HG03066 (cell line): ENCODE measurements around the gene AGTRAP.

ENCODE experiments used
- ATAC-seq: cut with Tn5 transposase; IDR thresholded peaks from one replicate; pipeline ENCODE4 v1.9.1; 2021; ENCODE audit warnings: low read depth; ENCODE audit not compliant: unreplicated experiment

AGTRAP gene

DNA sequence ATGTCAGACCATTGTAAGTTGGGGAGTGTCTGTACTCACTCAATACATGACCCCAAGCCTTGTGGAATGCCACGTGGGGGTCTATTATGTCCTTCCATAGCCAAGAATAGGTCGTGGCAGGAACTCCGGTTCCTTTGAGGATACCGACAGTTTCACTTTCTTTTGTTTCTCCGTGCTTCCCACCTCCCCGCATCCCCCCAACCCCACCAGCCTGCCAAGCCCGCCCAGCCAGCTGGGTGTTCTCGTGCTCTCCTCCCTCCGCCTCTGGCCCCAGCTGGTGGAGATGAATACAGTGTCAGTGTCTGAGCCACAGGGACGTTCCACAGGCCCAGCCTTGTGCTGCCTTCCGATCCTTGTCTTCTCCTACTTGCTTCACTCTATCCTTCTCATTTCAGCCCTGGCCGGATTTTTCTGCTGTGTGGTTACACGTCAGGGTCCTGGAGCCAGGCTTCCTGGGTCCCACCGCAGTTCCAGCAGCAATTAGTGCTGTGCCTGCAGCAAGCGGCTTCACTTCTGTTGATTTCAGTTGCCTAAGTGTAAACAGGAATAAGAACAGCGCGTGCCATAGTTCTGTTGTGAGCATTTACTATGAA, 4.1 kb upstream of the AGTRAP start:
- no peak for ATAC-seq

DNA sequence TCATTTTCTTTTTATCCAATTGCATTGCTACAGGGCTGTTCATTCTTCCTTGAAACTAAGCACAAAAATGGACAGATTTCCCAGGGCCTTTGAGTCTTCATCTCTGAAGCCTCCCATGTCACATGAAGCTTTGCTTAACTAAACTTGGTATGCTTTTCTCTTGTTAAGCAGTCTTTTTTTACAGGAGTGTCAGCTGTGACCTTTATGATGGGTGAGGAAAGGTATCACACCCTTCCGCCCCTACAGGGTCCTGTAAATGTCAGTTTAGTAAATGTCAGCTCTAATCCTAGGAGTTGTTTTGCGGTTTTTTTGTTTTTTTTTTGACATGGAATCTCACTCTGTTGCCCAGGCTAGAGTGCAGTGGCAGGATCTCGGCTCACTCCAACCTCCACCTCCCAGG, 2.6 kb upstream of the AGTRAP start:
- no peak for ATAC-seq

- no peak for ATAC-seq
These were observed 444 bp upstream of the AGTRAP start for GRCh38 chr1:11735531-11735853.

DNA sequence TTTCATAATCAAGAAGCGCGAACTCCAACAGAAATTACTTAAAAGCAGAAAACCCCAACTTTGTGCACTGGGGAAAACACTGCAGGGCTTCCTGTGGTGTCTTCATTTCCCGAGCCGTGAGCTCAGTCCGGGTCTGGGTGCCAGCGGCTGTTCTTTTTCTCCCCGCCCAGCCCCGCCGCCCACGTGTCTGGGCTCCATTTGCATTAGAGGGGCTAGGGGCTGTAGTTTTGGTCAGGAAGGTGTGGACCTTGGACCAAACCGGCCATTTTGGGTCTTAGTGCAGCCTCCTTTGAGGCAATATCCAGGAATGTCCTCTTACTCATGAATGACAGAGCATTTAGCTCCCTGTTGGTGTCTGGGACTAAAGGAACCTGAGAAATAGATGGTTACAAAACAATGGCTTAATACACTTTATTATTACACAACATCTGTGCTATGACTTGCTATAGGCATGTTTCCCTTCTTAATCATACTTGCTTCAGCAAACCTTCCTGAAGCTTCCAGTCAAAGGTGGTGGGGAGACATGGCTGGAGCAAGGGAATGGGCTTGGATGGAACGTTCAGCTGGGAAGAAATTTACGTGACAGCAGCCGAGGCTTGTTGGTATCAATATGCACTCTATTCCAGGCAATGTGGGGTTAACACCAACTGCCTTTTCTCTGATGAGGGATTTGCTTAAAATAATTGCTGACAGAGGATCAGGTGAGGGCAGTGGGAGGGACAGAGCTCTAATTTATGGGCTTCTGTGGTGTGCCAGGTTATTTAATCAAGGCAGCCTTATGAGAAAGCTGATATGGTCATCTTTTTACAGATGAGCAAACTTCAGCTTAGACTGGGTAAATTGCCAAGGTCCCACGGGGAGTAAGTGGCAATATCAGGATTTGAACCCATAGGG, 1.1 kb downstream of the AGTRAP start:
- no peak for ATAC-seq

DNA sequence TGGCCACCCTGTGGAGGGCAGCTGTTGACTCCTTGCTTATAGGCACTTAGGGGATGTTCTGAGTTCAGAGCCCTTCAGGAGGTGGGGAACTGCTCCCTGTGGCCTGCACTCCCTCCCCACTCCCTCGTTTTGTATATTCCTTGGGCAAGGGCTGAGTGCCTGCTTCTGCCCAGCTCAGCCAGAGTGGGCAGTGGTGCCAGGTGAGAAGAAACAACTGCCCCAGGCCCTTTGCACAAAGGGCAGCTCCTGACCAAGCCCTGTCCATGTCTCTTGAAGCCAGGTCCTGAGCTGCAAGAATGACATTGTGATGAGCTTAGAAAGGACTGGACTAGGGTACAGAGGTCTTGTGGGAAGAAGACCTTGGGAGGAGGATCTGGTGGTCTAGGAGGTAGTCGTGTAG, 2.2 kb downstream of the AGTRAP start:
- ATAC-seq = no peak

- no peak for ATAC-seq
These were observed 2.8 kb downstream of the AGTRAP start for GRCh38 chr1:11738783-11739182.

- ATAC-seq = no peak
These were observed 4.6 kb downstream of the AGTRAP start for GRCh38 chr1:11740258-11741192.

DNA sequence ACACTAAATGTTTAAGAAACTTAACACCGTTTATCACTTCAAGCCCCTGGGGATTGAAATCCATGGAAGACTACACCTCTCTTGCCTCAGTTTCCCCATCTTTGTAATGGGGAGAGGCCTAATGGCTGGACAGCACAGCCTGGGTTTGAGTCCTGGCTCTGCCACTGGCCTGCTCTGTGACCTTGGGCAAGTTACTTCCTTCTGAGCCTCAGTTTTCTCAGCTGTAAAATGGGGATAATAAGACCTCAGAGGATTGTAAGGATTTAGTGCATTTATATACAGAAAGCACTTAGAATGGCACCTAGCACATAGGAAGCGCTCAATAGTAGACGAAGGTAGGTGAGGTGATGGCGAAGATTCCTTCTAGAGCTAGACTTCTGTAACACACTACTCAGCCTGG, 5.5 kb downstream of the AGTRAP start:
- ATAC-seq = no peak

DNA sequence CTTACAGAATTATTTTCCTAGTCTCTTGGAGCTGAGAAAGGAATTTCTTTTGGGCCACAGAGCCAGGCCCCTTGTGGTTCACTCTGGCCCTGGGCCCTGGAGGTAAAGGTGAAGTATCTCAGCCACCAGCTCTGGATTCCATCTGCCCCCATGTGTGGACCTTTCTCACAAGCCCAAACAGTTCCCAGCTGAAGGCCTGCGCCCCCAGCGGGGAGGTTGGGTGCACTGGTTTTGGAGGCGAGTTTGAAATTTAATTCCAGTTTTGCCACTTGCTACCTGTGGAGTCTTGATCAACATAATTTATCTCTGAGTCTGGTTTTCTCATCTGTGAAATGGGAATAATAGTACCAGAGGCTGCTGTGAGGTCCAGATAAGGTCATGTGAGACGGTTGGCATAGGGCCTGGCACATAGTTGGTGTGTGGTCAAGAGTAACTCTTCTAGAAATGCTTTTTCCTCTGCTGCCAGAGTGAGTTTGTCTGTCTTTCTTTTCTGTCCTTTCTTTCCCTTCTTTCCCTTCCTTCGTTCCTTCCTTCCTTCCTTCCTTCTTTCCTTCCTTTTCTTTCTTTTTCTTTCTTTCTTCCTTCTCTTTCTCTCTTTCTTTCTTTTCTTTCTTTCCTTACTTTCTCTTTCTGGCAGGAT, 6.1 kb downstream of the AGTRAP start:
- no peak for ATAC-seq

GRCh38 chr1:11744287-11744686, 8.4 kb downstream of the AGTRAP start:
- no peak for ATAC-seq

GRCh38 chr1:11746092-11746491, 10.2 kb downstream of the AGTRAP start:
- no peak for ATAC-seq

- ATAC-seq = no peak
These were observed 11.0 kb downstream of the AGTRAP start for GRCh38 chr1:11746795-11747487.

- no peak for ATAC-seq
These were observed 12.6 kb downstream of the AGTRAP start for GRCh38 chr1:11748294-11749202.

DNA sequence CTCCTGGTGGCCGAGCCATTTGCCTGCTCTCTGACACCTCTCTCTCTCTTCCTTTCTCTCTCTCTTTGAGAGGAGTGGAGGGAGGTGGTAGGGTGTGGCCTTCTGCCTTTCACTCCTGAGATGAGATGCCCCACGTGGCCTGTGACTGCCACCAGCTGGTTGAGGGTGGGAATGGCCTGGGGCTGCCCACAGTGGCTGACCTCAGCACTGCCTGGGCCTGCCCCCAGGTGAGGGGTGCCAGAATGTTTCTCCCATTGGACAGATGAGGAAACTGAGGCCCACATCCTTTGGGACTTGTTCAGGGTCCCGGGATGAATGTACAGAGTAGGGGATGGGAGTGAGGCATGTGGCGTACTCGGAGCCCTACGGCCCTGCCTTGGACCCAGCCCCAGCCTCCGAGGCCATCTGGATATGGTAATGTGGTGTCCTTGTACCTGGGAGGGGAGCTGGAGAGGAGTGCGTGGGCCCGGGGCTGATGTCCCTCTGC, 13.3 kb downstream of the AGTRAP start:
- no peak for ATAC-seq

GRCh38 chr1:11749996-11750395, 14.1 kb downstream of the AGTRAP start:
- no peak for ATAC-seq

- no peak for ATAC-seq
These were observed 15.2 kb downstream of the AGTRAP start for GRCh38 chr1:11751087-11751486.

- ATAC-seq = no peak
These were observed 16.6 kb downstream of the AGTRAP start for GRCh38 chr1:11752359-11753088.

GRCh38 chr1:11753555-11754208, 17.7 kb downstream of the AGTRAP start:
- ATAC-seq = no peak
